ENCODE measurements around the gene DGKB.

The DGKB gene

DNA sequence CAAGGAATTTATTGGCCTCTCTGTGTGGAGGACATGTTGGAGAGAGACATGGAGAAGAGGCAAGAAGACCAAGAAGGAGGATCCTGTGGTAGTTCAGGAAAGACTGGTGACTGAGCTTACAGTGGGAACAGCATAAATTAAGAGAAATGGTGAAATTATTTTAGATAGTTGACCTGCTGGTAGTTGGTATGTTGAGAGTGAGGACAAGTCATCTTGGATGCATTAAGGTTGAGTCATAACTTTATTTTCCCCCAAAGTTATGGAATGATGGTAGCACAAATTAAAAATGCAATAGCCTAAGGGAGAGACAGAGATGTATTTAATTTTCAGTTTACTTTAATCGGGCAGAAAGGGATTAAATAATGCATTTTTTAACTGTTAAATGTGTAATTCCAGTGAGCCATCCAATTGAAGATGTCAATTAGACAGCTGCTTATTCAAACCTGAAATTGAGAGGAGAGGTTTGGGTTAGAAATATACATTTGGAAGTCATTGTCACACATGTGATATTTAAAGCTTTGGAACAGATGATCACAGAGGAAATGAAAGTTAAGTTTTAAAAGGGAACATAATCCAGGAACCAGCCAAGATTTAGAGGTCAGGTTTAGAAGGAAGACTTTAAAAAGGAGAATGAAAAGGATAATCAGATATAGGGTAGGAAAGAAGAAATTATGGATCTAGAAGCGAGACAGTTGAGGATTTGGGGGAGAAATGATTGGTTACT lies 80.6 kb downstream of the DGKB start:
- DNase-seq (ENCODE audit: low spot score), result no peak

DNA sequence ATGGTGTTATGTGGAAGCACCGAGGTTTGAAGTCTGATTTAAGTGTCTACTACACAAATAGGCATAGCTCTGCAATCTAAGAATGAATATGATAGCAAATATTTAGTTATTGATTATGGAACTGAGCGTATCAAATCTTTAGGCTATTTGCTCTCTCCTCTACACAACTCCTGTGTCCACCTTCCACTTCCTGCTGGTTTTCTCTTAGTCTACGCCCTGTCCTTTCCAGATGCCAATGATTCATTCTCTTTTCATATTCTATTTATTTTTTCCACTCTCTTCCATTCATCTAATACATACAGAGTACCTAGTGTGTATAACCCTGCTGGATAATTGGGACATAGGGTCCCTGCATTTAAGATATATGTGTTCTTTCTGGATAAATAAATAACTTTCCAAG lies 83.7 kb downstream of the DGKB start:
- DNase-seq (ENCODE audit: low spot score), result no peak

DNA sequence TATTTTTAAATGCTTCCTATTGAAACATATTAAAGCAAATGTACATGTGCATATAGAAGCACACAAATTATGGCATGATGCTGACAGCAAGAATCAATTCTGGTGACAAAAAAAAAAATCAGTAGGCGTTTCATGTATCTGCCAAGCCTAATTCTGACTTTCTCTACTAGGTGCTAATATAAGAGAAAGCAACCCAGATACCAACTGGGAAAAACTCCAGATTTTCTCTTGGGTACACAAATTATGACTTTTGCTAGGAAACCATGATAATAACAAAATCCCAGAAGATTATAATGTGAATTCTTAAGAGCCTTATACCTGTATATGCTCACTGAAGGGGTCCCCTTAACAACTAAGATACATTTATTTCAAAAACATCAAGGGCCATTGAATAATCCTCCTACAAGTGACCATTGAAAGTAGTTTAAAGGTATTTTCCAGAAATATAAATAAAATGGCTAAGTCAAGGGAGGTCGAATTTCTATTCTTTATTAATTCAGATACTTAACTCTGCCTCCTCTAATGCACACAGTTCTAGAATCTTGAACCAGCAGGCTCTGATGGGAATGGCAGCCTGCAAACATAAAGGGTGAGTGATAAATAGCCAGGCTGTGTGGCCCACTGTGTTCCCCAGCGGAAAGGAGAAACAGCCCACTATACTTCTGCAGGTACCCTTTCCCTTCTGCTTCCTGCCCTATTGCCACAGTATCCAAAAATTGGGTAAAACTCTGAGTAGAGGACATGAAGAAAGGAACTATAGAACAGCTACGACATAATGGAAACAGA lies 84.5 kb downstream of the DGKB start:
- no peak for DNase-seq (ENCODE audit: low spot score)

DNA sequence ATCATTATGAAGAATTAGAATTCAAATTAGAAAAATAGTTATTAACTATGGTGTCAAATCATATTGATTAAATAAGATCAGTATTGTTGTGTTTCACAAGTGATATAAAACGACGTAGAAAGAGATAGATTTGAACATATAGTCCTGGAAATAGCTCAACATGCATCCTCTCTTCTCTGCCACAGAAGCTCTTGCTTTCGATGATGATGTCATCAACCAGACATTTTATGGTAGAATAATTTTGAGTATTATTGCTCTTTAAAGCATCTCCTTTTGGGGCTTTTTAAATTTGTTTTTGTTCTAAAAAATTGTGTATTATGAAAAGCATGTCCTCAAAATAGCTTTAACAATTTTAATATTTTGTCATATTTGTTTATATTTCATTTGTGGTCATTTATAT lies 95.0 kb downstream of the DGKB start:
- DNase-seq (ENCODE audit: low spot score), result no peak

DNA sequence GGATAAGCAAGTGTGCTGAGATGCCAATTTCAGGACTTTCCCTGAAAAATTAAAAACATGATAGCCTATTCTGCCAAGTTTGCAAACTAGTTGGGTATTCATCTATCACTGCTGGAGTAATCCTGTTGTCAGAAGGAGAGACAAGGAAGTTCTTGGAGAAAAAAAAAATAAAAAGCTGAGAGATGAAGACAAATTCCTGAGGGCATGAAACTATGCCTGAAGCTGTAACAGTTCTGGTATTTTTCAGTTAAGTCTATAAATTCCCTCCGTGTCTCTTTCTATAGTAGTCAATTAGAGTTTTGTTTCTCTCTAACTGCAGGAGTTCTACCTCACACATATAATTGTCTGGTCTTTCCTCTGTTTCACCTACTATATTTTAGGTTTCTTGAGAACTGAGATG lies 95.7 kb downstream of the DGKB start:
- no peak for DNase-seq (ENCODE audit: low spot score)

DNA sequence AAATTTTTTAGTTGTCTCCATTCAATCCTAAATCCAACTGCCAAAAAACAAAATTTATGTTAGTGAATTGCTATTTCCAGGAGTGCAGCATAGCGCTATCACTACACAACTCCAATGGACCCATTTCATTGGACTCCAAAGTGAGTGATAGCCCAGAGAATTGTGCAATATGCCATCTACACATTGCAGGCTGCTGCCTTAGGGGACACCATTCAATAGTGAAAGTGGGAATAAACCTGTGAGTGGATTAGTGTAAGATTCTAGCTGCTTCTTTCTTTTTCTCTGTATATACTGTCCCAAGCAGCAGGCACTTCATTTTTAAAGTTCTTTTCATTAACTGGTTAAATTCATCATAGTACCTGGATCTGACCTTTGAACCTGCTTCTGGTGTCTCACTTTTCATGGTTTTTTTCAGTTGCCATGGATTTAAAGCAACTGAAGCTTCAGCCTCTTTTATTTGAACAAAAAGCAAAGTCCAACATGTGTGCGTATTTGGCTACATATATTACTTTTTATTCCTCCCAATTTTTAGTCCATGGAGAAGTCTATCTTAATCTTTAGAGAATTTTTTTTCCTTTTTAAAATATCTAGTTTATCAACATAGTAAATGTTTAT lies 97.3 kb downstream of the DGKB start:
- DNase-seq (ENCODE audit: low spot score), result no peak

DNA sequence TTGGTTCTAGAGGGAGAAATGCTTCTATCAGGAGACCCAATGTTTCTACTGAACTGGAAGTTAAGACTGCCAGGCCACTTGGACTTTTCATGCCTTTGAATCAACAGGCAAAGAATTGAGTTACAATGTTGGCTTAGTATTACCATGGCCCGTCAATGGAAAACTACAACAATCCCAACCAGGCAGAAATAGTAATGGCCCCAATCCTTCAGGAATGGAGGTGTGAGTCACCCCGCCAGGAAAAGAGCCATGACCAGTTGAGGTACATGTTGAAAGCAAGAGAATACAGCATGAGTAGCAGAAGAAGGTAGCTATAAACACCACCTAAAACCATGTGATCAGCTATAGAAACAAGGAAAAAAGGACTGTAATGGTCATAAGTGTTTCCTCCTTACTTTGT lies 101.9 kb downstream of the DGKB start:
- DNase-seq (ENCODE audit: low spot score), result no peak

DNA sequence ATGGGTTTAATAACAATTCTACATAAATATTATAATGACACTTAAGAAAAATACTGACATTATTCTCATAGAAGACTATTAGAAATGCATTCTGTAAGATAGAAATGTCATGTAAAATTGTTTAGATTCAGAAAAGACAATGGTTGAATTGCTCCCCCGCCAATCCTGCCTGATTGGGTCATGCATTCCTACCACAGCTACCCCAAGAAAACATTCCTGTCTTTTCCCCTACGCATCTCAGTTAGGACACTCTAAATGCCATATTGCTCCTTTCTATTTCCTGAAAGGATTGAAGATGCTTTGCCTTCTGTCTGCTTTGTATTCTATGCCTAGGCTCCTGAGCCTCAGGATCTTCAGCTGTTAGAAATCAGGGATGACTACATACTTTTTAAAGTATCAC lies 109.4 kb downstream of the DGKB start:
- no peak for DNase-seq (ENCODE audit: low spot score)

DNA sequence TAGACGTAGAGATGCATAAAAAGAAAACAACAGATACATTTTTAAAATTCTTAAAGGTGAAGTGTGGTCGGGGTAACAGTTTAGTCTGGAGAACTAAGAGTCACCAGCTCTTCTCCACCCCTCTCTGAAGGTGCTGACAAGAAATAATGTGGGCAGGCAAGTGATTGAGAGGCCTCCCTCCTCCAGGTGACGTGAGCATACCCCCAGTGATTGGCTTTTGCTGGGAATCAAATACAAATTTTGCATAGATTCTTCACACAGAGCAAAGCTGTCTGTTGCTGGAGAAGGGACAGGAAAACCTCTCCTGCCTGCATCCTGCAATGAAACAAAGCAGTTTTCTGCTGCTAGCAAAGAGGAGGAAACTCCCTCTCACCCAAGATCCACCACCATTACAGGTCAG lies 115.0 kb downstream of the DGKB start:
- DNase-seq (ENCODE audit: low spot score), result no peak

DNA sequence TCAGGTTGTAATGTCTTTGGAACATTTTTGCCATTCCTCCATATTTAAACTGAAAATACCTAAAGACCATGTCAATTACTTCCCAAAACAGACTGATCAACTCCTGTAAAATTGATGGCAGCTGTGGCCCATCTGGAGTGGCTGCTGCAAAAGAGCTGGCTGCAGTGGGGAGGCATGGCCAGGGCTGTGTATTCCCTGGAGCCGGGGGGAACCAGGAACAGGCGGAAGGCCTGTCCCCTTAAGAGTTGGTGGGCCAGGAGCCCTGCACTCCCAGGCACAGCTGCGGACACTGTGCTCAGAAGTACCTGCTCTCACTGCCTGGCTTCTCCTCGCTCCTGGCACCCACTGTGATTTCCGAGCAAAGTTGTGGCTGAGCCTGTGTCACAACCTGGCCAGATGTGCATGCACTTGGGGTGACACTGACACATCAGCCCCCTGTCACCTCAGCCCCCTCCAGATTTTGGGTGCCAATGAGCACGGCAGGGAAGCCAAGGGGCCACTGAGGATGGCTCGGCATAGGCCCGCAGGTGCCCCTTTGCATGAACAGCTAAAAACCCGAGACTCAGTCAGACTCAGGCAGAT lies 116.1 kb downstream of the DGKB start:
- no peak for DNase-seq (ENCODE audit: low spot score)

DNA sequence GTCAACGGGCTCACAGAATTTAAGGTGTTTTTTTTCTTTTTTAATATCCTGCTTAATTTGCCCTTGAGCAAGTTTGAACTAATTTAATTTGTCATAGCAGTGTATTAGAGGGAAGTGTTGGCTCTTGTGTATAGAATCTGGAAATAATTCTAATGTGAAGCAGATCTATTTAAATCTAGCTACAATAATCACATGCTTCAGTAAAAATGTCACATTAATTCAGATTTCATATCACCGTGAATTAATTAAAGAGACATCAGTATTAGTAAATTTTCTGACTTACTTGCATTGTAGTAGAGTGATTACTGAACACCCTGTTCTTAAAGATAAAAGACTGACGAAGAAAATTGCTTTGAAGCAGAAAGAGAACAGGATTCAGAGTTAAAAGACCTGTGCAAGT lies 124.7 kb downstream of the DGKB start:
- DNase-seq (ENCODE audit: low spot score), result no peak

DNA sequence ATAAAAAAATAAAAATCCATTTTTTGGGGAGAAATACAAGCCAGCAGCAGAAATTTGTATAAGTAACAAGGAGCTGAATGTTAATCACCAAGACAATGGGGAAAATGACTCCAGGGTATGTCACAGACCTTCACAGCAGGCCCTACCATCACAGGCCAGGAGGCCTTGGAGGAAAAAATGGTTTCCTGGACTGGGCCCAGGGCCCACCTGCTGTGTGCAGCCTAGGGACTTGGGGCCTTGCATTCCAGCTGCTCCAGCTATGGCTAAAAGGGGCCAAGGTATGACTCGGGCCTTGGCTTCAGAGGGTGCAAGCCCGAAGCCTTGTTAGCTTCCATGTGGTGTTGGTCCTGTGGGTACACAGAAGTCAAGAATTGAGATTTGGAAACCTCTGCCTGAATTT lies 126.3 kb downstream of the DGKB start:
- no peak for DNase-seq (ENCODE audit: low spot score)

DNA sequence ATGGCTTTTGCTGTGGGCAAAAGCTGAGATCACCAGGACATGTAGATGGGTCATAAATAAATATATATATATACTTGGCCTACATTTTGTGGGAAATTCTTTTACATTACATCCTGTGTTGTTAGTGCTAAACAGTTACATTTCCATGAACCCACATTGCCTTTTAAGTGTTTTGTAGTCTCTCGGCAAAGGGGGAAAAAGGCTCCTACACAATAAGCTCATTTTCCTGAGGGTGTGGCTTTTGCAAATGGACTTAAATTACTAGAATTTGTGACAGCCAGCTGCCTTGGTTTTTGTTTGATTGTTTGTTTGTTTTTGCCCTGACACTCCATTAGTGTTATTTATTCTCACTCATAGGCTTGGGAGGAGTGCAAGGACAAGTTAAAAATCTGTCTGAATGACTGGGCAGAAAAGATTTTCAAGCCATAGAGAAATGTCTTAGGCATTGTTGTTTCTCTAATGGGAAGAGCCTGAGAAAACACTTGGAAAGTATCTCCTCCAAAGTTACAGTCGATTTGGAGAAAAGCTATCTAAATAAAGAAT lies 128.8 kb downstream of the DGKB start:
- no peak for DNase-seq (ENCODE audit: low spot score)

DNA sequence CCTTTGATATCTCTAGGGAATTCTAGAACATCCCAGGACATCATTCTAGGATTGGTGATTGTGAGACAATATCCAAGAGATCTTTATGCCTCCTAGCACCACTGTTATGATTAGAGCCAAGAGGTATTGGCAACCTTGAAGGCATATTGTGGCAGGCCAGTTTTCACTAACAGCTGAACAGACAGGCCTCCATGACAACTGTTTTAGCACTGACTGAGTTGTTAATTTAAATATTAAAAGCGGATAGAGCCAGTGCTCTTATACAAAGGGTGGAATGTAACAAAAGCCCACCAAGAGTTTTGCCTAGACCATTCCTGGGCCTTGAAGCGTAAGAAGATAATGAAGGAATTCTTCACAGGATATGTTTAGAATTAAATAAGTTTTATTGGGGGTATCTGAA lies 131.9 kb downstream of the DGKB start:
- no peak for DNase-seq (ENCODE audit: low spot score)

DNA sequence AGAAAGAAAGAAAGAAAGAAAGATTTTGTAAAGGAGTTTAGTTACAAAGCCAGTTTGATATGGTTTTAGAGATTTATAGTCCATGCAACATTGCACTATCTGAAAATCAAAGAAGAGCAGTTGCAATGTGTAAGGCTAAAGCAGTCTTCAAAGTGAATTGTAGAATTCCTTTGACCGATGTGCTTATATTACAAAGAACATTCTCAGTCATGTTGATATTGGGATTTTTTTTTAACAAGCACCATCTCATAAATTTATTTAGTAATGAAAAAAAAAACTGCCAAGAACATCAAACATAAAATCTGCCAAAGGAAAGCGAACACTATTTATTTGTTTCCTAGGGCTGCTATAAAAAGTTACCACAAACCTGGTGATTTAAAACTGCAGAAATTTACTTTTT lies 133.3 kb downstream of the DGKB start:
- DNase-seq (ENCODE audit: low spot score), result no peak

DNA sequence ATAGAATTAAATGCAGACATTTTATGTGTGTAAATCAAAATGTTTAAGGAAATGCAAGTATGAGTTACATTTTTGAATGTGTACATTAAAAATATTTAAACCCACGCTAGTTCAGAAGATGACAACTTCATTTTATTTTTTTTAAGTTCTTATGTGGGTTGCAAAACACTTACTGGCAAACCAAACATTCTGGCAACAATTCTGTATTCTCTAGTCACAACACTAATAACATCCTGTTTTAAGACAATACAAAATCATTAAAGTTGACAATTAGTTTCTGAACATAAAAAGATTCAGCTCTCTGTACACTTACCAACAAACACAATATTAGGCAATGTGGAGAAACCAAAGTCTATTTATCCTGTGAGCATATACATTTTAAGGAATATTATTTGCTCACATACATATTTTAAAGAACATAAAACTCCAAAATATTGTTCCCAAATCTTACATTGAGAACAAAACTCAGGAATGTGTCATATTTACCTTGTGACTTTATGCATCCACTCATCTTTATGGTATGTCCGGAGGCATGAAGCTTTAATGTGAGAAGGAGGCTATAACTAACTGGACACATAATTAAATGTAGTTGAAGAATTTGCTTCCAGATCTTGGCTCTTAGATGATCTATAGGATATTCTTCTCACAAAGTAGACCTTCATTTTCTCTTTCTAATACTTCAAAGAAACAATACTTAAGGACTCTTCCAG lies 134.7 kb downstream of the DGKB start:
- DNase-seq (ENCODE audit: low spot score), result no peak

DNA sequence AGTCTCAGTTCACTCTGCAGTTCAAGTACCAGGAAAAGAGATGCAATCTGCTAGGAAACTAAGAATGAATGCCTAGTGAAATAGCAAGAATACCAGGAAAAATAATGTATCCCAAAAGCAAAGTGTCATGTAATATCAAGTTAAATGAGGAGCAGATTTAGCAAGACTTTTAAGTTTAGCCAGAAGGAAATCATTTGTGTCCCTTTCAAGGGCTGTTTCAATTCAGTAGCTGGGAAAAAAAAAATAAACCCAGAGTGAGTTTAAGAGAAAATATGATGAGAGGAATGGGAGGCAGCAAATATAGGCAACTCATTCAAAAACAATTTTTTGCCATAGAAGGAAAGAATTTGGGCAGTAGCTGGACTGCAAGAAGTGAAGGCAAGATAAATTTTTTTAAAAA lies 135.8 kb downstream of the DGKB start:
- DNase-seq (ENCODE audit: low spot score), result no peak

DNA sequence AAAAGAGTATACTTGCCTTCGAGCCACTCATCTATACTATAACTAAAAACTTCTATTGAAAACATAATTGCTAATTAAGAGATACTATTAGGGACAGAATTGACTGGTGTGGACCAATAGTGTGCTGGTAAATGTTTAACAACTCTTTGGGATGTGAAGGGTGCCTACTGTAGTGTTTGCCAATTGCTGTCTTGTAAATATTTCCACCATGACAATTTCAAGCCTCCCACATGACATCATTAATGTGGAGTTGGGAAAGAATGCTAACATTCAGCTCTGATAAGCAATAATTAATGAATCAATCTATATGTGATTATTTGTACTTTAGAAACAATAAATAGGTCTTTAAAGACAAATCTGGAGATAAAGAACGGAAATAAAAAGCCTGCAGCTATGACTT lies 136.8 kb downstream of the DGKB start:
- DNase-seq (ENCODE audit: low spot score), result no peak

DNA sequence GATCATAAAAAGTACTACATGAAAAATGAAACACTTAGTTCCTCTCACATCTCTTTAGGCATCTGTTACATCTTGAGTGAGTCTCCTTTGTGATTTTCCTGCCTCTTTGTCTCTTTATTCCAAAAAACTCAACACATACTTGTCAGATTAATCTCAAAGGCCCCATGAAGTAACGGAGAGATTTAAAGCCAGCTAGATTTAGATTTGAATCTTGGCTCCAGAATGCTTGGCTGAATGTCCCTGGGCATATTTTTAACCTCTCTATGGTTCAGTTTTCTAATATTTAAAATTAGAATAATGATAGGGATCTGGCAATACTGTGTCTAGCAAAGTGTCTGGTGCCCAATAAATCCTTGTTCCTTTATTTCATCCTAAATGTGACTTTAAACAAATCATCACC lies 140.0 kb downstream of the DGKB start:
- DNase-seq (ENCODE audit: low spot score), result no peak

DNA sequence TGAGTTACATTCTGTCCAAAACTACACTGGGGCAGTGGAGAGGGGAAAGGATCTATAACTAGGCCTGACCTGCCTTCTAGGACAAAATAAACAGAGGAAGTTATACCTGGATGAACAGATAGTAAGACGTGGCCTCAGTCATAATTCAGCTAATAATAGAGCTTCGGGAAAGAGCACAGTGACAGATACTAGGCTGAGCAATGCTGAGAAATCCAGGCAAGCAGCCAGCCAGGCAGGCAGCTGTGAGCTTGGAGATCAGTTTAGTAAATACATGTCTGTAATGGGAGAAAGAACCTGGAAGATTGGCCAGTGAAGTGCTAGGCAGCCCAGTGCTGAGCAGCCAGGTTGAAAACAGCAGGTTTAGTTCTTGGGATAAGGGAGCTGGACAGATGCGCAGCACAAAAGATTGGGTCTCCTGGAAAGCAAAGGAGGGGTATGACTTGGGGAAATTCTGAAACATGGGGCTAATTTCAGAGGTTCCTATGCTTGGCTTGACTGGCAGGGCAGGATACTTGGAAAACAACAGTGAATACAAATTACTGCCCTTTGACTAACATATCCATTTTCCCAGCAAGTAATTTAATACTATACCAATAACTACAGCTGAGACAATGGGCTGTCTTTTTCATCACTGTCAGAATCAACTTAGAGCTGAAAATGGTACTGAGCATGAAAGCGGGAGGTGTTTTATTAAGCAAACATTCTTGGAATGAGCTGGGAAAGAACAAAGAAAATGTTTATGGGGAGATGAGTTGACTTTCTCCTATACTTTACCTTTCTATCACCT lies 140.8 kb downstream of the DGKB start:
- DNase-seq (ENCODE audit: low spot score), result no peak

DNA sequence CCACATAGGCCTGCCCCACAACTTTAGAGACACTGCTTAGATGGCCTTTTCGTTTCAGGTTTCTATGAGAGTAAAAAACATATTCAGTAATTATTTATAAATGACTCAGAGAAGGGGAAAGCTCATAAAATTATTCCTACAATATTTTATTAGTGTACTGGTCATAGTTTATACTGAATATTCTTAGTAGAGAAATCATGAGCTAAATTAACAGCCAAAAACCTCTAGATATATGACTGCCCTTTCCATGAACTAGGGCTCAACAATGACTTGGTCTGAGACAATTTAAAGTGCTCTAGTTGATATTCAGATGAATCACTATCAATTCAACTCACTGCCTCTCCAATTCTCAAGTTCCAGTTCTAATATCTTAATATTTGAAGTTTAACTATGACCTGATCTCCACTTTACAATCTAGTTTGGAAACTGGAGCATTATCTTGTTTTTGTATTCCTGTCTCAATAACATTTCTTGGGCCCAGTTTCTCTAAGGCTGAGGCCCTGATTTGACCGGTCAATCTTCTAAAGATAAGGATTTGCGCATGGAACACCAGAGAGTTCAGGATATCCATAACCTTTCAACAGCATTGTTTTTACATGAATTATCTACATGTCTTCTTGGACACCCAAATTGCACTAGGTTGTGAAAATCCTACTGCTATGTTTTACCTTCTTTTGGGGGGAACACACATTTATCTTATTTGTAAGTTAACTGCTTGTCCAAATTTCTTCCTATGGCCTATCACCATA lies 141.6 kb downstream of the DGKB start:
- no peak for DNase-seq (ENCODE audit: low spot score)

All from CD4-positive, alpha-beta T cell treated with Interleukin-6 at 100 ng/mL for 8 hours (primary cell).